ENCODE data around the gene GRIP2. TPM values are rescaled to one million over a fixed set of nuclear protein-coding genes. Genes with fewer than 3 reads are reported as not detected.
A peak's percentile ranks its signal among the peaks of the same experiment; 100 is the strongest.

Gene GRIP2
- total and polyA plus RNA-seq, 9 donors = 1.1 to 19.4 (median 5.4) TPM

DNA sequence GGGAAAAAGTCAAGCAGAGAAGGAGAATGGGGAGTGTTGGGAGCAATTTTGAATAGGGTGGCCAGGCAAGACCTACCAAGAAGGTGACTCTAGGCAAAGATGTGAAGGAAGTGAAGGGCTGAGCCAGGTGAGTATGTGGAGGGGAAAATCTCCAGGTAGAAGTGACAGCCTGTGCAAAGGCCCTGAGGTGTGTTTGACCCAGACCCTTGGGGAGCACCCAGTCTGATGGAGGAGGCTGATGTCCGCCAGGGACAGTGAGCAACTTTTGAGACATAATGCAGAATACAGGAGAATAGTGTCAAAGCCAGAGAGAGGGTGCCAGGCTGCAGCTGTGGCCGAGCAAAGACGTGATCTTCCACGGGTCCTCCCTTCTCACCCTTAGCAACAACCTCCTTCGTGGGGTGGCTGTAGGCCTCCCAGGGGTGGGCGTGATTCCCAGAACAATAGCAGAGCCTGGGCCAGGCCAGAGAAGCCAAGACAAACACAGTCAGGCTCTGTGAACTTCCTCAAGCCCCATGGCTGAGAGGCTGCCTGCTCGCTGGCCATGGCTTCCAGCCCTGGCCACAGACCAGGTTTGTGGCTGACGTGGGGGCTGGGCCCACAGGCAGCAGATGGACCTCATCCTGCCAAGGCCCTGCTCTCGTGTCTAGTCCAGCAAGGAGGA, 79.7 kb downstream of the GRIP2 start:
- intact Hi-C loops (cut with DNase I) = loop anchor here in 2 of 4 donors (5.0 kb wide), 2 partner anchors 58 to 258 kb away; partner anchors contain the start of gene SLC6A6 (in 1 of the 2)
- H3K27me3 ChIP-seq = no peaks in the 10 kb centered on the region
- no peak overlapping the region for H3K4me3 ChIP-seq
- peaks cover 13% of the 10 kb centered on the region for H3K4me1 ChIP-seq (ENCODE audit: insufficient read depth)
- WGBS, 3 donors = 7 to 12% (median 9%) methylated on average over 9 of the region's 9 CpGs
- DNase-seq = peak; percentile 82 to 92 (median 87)
- H3K36me3 ChIP-seq = no peaks in the 10 kb centered on the region
- TF ChIP-seq, protein P1, sequence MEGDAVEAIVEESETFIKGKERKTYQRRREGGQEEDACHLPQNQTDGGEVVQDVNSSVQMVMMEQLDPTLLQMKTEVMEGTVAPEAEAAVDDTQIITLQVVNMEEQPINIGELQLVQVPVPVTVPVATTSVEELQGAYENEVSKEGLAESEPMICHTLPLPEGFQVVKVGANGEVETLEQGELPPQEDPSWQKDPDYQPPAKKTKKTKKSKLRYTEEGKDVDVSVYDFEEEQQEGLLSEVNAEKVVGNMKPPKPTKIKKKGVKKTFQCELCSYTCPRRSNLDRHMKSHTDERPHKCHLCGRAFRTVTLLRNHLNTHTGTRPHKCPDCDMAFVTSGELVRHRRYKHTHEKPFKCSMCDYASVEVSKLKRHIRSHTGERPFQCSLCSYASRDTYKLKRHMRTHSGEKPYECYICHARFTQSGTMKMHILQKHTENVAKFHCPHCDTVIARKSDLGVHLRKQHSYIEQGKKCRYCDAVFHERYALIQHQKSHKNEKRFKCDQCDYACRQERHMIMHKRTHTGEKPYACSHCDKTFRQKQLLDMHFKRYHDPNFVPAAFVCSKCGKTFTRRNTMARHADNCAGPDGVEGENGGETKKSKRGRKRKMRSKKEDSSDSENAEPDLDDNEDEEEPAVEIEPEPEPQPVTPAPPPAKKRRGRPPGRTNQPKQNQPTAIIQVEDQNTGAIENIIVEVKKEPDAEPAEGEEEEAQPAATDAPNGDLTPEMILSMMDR (IDR thresholded peaks at IDR 0.05) = no peak
- no peak for TF ChIP-seq POLR2A (IDR thresholded peaks at IDR 0.05)
- TF ChIP-seq EP300 (IDR thresholded peaks at IDR 0.05) = no peak
- H3K27ac ChIP-seq = peak overlapping the region in 1 of 2 donors; percentile 68
- no peaks in the 10 kb centered on the region for H3K9me3 ChIP-seq

DNA sequence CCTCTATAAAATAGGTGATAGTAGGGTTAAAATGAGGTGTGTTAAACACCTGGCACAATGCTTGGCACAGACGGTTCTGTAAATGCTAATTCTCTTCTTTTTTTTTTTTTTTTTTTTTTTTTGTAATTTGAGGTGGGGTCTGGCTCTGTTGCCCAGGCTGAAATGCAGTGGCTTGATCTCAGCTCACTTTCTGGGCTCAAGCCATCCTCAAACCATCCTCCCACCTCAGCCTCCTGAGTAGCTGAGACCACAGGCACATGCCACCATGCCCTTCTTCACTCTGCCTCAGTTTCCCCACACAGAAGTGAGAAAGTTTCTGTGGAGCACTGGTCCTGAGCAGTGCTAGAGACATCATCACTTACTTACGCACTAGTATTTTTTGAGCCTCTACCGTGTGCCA, 80.4 kb downstream of the GRIP2 start:
- TF ChIP-seq, protein P1 (IDR thresholded peaks at IDR 0.05) = no peak
- no peak for TF ChIP-seq POLR2A (IDR thresholded peaks at IDR 0.05)
- no peak for TF ChIP-seq EP300 (IDR thresholded peaks at IDR 0.05)
- DNase-seq = no peak
- no peaks in the 10 kb centered on the region for H3K36me3 ChIP-seq
- peaks cover 15% of the 10 kb centered on the region for H3K4me1 ChIP-seq (ENCODE audit: insufficient read depth)
- 65 to 70% (median 69%) methylated on average over 3 of the region's 3 CpGs for WGBS, 3 donors
- H3K27me3 ChIP-seq = no peaks in the 10 kb centered on the region
- no peak overlapping the region for H3K4me3 ChIP-seq
- intact Hi-C loops (cut with DNase I) = loop anchor here (5.0 to 10.0 kb wide), 4 partner anchors 55 to 257 kb away; partner anchors contain the start of gene SLC6A6 (in 3 of the 4)
- peak overlapping the region in 1 of 2 donors; percentile 68 for H3K27ac ChIP-seq
- H3K9me3 ChIP-seq = no peaks in the 10 kb centered on the region

DNA sequence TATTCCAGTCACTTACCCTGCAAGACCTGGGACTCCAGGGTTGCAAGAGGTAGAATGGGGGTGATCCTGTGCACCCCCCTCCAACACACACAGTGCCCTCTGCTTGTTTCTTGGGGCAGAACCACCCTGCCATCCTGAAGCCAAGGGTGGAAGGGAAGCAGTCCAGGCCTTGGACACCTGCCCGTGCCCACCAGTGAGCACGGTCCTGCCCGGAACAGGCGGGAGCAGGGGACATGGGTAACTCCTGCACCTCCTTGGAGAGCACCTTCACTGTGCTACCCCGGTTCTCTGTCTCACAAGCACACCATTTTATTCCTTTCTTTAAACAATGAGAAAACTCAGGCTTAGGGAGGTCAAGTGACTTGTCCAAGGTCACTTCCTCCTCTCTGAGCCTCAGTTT, 80.8 kb downstream of the GRIP2 start:
- intact Hi-C loops (cut with DNase I) = loop anchor here in 3 of 4 donors (5.0 to 10.0 kb wide), 3 partner anchors 55 to 165 kb away; partner anchors contain the start of gene SLC6A6 (in 2 of the 3)
- Histone ChIP-seq H3K4me3 (no peak overlapping the region), H3K4me1 (ENCODE audit: insufficient read depth) (peaks cover 15% of the 10 kb centered on the region), H3K27ac (peak overlapping the region in 1 of 2 donors; percentile 92), H3K36me3 (no peaks in the 10 kb centered on the region), H3K27me3 (no peaks in the 10 kb centered on the region), H3K9me3 (no peaks in the 10 kb centered on the region)
- DNase-seq = no peak
- TF ChIP-seq EP300 (IDR thresholded peaks at IDR 0.05) (no peak), POLR2A (IDR thresholded peaks at IDR 0.05) (no peak)
- TF ChIP-seq, protein P1 (IDR thresholded peaks at IDR 0.05) = no peak
- WGBS, 3 donors = 91 to 97% (median 91%) methylated on average over 5 of the region's 5 CpGs

DNA sequence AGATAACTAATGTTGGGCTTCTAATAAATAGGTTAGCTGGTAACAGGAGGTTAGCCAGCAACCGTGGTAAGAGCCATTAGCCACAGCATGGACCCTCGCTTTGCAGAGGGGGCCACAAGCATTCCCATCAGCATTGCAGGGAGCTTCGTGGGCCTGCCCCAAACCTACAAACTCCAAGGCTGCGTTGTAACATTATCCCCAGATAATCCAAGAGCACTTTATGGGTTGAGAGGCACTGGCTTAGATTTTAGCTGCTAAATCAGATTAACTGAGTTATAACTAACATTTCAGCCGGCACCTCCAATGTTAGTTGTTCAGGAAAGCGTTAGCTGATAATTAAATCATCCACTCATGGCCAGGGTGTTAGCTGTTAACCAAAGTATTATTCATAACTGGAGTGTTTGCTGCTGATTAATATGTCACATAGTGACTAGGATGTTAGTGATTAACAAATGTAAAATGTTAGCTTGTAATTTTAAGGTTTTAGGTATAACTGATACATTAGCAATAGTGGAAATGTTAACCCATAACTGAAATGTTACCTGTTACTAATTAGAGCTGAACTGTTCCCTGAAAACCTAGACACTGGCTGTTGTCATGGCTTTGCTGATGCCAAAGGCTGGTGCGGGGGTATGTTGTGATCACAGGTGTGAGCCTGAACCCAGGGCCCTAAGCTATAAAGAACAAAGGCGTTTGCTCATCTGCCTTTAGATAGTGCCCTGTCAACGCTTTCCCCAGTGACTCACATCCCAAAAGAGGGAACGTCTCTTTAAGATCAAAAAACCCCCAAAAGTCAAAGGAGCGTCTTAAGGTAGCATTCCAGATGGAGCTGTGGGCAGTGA, 81.5 kb downstream of the GRIP2 start:
- peak overlapping the region in 1 of 2 donors; percentile 92 for H3K27ac ChIP-seq
- H3K9me3 ChIP-seq = no peaks in the 10 kb centered on the region
- WGBS, 3 donors = 76 to 82% (median 76%) methylated on average over 11 of the region's 11 CpGs
- H3K36me3 ChIP-seq = no peaks in the 10 kb centered on the region
- TF ChIP-seq EP300 (IDR thresholded peaks at IDR 0.05) (no peak), POLR2A (IDR thresholded peaks at IDR 0.05) (no peak)
- TF ChIP-seq, protein P1 (IDR thresholded peaks at IDR 0.05) = no peak
- DNase-seq = no peak
- peaks cover 22% of the 10 kb centered on the region for H3K4me1 ChIP-seq (ENCODE audit: insufficient read depth)
- H3K27me3 ChIP-seq = no peaks in the 10 kb centered on the region
- intact Hi-C loops (cut with DNase I) = loop anchor here in 3 of 4 donors (5.0 to 10.0 kb wide), 3 partner anchors 54 to 164 kb away; partner anchors contain the start of gene SLC6A6 (in 2 of the 3)
- no peak overlapping the region for H3K4me3 ChIP-seq

All from ovary (tissue), 9 donors.